A549 (cell line): Measurements from ENCODE around the gene IL1R1. TPM values are rescaled to one million over a fixed set of nuclear protein-coding genes. Genes with fewer than 3 reads are reported as not detected.

Source experiments
- ATAC-seq, 2 experiments: fragments of 200-7000 bp in 1 of 2; fragments of >200 bp in 1 of 2; cut with Nextera tagmentation in 1 of 2; cut with Tn5 transposase in 1 of 2; 3 replicates each; pipeline versions ENCODE4 v1.8.0 to v1.9.1; 2018 to 2020; ENCODE audit warnings: mild to moderate bottlenecking in 1 of 2, moderate library complexity in 1 of 2
- CTCF ChIA-PET: fragments of 300-600 bp; sonication (Branson Sonifier 250); formaldehyde crosslinking; extraction: SDS; loops from one replicate; lab custom pipeline; 2021; ENCODE audit warnings: antibody characterized with exemption, inconsistent platforms; lab: Yijun Ruan, JAX
- POLR2A ChIA-PET: fragments of 350-600 bp; formaldehyde crosslinking; extraction: SDS; loops from one replicate; lab custom pipeline; 2021; ENCODE audit warnings: antibody characterized with exemption, inconsistent platforms; lab: Yijun Ruan, JAX
- DNase-seq, 2 experiments: peaks; one replicate each; pipeline versions ENCODE4 v3.0.0 to v3.0.0-alpha.2; 2011 to 2016; ENCODE audit warnings: low read depth in 1 of 2, low spot score in 1 of 2
- FAIRE-seq: peaks from 2 replicates; lab custom pipeline; 2011; peaks lifted over from hg19 to GRCh38; lab: Jason Lieb, UNC
- H3K27ac ChIP-seq, 2 experiments: fragments of >200 bp; sonication (Bioruptor Twin); formaldehyde crosslinking; 3 replicates each; pipeline ENCODE4 v1.5.1; 2016 to 2017
- H3K4me1 ChIP-seq: fragments of >200 bp; sonication (Bioruptor Twin); formaldehyde crosslinking; 3 replicates; pipeline ENCODE4 v1.6.1; 2016
- H3K4me2 ChIP-seq: fragments of >200 bp; sonication (Bioruptor Twin); formaldehyde crosslinking; 3 replicates; pipeline ENCODE4 v1.6.1; 2016
- H3K4me3 ChIP-seq: fragments of >200 bp; sonication (Bioruptor Twin); formaldehyde crosslinking; 3 replicates; pipeline ENCODE4 v1.5.1; 2016
- H3K9me3 ChIP-seq: fragments of >200 bp; sonication (Bioruptor Twin); formaldehyde crosslinking; 3 replicates; pipeline ENCODE4 v1.6.1; 2016
- CBX8 ChIP-seq: fragments of 200-600 bp; sonication (generic); IDR thresholded peaks from 2 replicates; pipeline ENCODE4 v1.6.1; 2016
- CHD2 ChIP-seq: fragments of 150-350 bp; IDR thresholded peaks from 2 replicates; pipeline ENCODE4 v1.6.1; 2014; ENCODE audit warnings: low read length; ENCODE audit not compliant: partially characterized antibody
- EP300 ChIP-seq, 2 experiments: fragments of >200 bp; sonication (Bioruptor Twin); formaldehyde crosslinking; IDR thresholded peaks; 2 replicates in 1 of 2; 3 replicates in 1 of 2; pipeline ENCODE4 v1.6.1; 2016 to 2017
- HOXA7 ChIP-seq: fragments of 250-450 bp; sonication (Bioruptor Pico); IDR thresholded peaks from 2 replicates; pipeline ENCODE4 v1.5.0; 2020; ENCODE audit warnings: mild to moderate bottlenecking, moderate library complexity
- HOXB13 ChIP-seq: fragments of 250-450 bp; sonication (Bioruptor Pico); IDR thresholded peaks from 2 replicates; pipeline ENCODE4 v1.5.0; 2020; ENCODE audit warnings: low read depth, mild to moderate bottlenecking, moderate library complexity
- KDM1A ChIP-seq: fragments of 200-600 bp; sonication (generic); IDR thresholded peaks from 2 replicates; pipeline ENCODE4 v1.6.1; 2016; ENCODE audit warnings: low read depth, mild to moderate bottlenecking
- MAZ ChIP-seq: fragments of 150-350 bp; IDR thresholded peaks from 2 replicates; pipeline ENCODE4 v1.6.1; 2014; ENCODE audit warnings: antibody characterized with exemption, low read depth, low read length, borderline replicate concordance
- MYC ChIP-seq: IDR thresholded peaks from 2 replicates; pipeline ENCODE4 v1.6.1; 2012; ENCODE audit warnings: mild to moderate bottlenecking, inconsistent platforms, low read length, improper control_type of control experiment, borderline replicate concordance
- NFE2L2 ChIP-seq: fragments of 150-350 bp; conservative IDR thresholded peaks from 2 replicates; pipeline ENCODE4 v1.6.1; 2014; ENCODE audit warnings: low read length
- NR3C1 ChIP-seq: fragments of >200 bp; sonication (Bioruptor Twin); formaldehyde crosslinking; IDR thresholded peaks from 3 replicates; pipeline ENCODE4 v1.6.1; 2017
- POLR2AphosphoS2 ChIP-seq: conservative IDR thresholded peaks from 2 replicates; pipeline ENCODE4 v1.6.1; 2012; ENCODE audit warnings: low read length, improper control_type of control experiment, inconsistent platforms
- RAD21 ChIP-seq, 2 experiments: fragments of >200 bp in 1 of 2; sonication (Bioruptor Twin) in 1 of 2; formaldehyde crosslinking in 1 of 2; IDR thresholded peaks in 1 of 2; conservative IDR thresholded peaks in 1 of 2; 2 replicates in 1 of 2; 3 replicates in 1 of 2; pipeline ENCODE4 v1.6.1; 2012 to 2018; ENCODE audit warnings: inconsistent platforms in 1 of 2
- RNF2 ChIP-seq: fragments of 200-600 bp; sonication (generic); IDR thresholded peaks from 2 replicates; pipeline ENCODE4 v1.6.1; 2016; ENCODE audit warnings: low read depth, mild to moderate bottlenecking, antibody characterized with exemption, moderate library complexity, borderline replicate concordance
- TFCP2L1 ChIP-seq: fragments of 250-450 bp; sonication (Bioruptor Pico); IDR thresholded peaks from 2 replicates; pipeline ENCODE4 v1.5.0; 2021; ENCODE audit warnings: mild to moderate bottlenecking
- TP53 ChIP-seq: fragments of 250-450 bp; sonication (Bioruptor Pico); IDR thresholded peaks from 2 replicates; pipeline ENCODE4 v1.5.0; 2021; ENCODE audit warnings: mild to moderate bottlenecking, moderate library complexity
- ZSCAN20 ChIP-seq: fragments of 250-450 bp; sonication (Bioruptor Pico); IDR thresholded peaks from 2 replicates; pipeline ENCODE4 v1.8.0; 2022; ENCODE audit warnings: mild to moderate bottlenecking, moderate library complexity
- WGBS: methylation state at CpG from one replicate; pipeline ENCODE4 v1.1.6; 2017; ENCODE audit errors: missing lambda C conversion rate; 5-methylcytosine and 5-hydroxymethylcytosine counted together
- polyA plus RNA-seq, 4 experiments: library from polyadenylated mRNA; depleted of rRNA in 3 of 4; stranded (reverse); fragments of >200 nt; fragmentation: RNase III in 1 of 4; extraction: RNeasy Plus Mini Kit Qiagen cat#74134 plus additional on column Dnase treatment in 1 of 4; gene quantifications; 2 replicates in 3 of 4; 3 replicates in 1 of 4; pipeline ENCODE4 v1.2.3, GENCODE V29; 2011 to 2017
- TF ChIP-seq, protein P1 (sequence below): fragments of >200 bp; sonication (Bioruptor Twin); formaldehyde crosslinking; IDR thresholded peaks from 3 replicates; pipeline ENCODE4 v1.5.1; 2016
- TF ChIP-seq, protein P2 (sequence below): fragments of 450-650 bp; IDR thresholded peaks from 2 replicates; pipeline ENCODE4 v1.6.1; 2014; ENCODE audit warnings: antibody characterized with exemption
- TF ChIP-seq, protein P3 (sequence below): IDR thresholded peaks from 2 replicates; pipeline ENCODE4 v1.6.1; 2012; ENCODE audit warnings: low read depth, borderline replicate concordance

Gene IL1R1
- polyA plus RNA-seq, 2 of the 4 experiments (the other 2 are of a cell fraction), result 32.5 to 34.7 TPM

DNA sequence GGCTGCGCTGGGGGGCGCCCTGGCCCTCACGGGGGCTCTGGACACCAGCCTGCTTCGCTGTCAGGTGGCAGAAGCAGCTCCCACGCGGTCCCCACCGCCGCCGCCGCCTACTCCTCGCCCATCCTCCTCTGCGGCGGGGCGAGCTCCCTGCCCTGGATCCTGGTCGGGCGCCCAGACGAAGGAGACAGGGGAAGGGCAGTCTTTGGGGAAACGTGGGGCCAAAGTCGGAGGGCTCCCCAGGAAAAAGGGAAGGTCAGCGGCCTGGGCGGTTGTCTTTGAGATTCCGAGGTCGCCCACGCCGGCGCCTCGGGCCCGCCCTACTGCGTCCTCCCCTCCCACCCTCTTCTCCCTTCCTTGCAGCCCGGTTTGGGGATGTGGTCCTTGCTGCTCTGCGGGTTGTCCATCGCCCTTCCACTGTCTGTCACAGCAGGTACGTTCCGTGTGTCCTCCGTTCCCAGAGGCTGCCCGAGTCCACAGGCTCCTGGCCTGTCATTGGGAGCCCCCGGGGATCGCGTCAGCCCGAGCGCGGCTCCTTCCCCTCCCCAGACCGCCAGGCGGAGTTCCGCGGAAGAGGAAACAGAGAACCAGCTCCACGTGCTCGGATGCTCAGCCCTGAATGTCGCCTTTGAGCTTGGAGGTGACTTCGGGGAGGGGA, 45.1 kb downstream of the IL1R1 start:
- Histone ChIP-seq H3K4me3 (no peak overlapping the region), H3K4me1 (peaks cover 15% of the 10 kb centered on the region; the same call in 2 of the 3 replicates), H3K9me3 (no peaks in the 10 kb centered on the region), H3K4me2 (no peak overlapping the region), H3K27ac (no peak overlapping the region)
- CTCF ChIA-PET, result interaction anchor here (1.0 to 3.3 kb wide), 3 partner anchors 53 to 169 kb away, joined by 3 to 14 read pairs (median 3); partner anchors contain the start of gene IL18R1
- POLR2A ChIA-PET, result no interaction called here
- no peak for TF ChIP-seq CBX8
- TF ChIP-seq, protein P1, sequence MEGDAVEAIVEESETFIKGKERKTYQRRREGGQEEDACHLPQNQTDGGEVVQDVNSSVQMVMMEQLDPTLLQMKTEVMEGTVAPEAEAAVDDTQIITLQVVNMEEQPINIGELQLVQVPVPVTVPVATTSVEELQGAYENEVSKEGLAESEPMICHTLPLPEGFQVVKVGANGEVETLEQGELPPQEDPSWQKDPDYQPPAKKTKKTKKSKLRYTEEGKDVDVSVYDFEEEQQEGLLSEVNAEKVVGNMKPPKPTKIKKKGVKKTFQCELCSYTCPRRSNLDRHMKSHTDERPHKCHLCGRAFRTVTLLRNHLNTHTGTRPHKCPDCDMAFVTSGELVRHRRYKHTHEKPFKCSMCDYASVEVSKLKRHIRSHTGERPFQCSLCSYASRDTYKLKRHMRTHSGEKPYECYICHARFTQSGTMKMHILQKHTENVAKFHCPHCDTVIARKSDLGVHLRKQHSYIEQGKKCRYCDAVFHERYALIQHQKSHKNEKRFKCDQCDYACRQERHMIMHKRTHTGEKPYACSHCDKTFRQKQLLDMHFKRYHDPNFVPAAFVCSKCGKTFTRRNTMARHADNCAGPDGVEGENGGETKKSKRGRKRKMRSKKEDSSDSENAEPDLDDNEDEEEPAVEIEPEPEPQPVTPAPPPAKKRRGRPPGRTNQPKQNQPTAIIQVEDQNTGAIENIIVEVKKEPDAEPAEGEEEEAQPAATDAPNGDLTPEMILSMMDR, result no peak
- no peak for TF ChIP-seq MYC
- TF ChIP-seq ZSCAN20 (CRISPR knock-in tag), result no peak
- 87% methylated on average over 50 of the region's 50 CpGs for WGBS
- ATAC-seq (no peak), FAIRE-seq (no peak), DNase-seq (no peak)

DNA sequence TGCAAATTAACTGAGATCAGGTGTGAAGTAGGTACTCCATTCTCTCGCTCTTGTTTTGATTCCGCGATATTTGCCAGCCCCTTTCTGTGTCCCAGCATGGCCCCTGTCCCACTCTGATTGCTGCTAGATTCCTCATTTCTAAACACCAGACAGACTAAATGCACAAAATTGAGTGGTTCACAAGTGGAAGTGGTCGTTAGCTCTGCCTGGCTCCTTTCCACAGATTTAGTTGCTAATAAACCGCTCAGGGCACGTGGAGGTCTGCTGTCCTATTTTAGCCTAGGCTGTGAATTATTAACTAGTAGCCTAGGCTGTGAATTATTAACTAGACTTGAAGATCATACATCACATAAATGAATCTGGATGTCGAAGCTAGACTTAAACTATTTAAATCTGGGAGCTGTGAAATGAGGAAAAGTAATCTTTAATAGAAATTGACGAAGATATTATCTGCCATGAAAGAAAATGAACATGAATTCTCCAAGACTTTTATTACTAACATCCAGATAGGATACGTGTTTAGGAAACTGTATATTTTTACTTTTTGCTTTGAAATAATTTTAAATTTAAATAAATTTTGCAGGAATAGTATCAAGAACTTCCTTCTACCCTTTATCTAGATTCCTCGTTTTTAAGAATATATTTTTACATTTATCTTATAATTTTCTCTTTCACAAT, 48.0 kb downstream of the IL1R1 start:
- TF ChIP-seq, protein P2, sequence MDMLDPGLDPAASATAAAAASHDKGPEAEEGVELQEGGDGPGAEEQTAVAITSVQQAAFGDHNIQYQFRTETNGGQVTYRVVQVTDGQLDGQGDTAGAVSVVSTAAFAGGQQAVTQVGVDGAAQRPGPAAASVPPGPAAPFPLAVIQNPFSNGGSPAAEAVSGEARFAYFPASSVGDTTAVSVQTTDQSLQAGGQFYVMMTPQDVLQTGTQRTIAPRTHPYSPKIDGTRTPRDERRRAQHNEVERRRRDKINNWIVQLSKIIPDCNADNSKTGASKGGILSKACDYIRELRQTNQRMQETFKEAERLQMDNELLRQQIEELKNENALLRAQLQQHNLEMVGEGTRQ, result no peak; the same call in 1 of the 2 replicates
- no peaks in the 10 kb centered on the region for H3K9me3 ChIP-seq
- no peak for ATAC-seq
- POLR2A ChIA-PET, result no interaction called here
- FAIRE-seq, result no peak
- H3K4me1 ChIP-seq, result peaks cover 15% of the 10 kb centered on the region; the same call in 2 of the 3 replicates
- 62% methylated on average over 10 of the region's 10 CpGs for WGBS
- H3K27ac ChIP-seq, result peak overlapping the region; percentile 42 to 58; a peak in 2 of 6 replicates
- H3K4me2 ChIP-seq, result peak overlapping the region; percentile 48
- DNase-seq, result peak in 1 of 2 experiments; percentile 27
- no peak overlapping the region for H3K4me3 ChIP-seq
- CTCF ChIA-PET, result no interaction called here

DNA sequence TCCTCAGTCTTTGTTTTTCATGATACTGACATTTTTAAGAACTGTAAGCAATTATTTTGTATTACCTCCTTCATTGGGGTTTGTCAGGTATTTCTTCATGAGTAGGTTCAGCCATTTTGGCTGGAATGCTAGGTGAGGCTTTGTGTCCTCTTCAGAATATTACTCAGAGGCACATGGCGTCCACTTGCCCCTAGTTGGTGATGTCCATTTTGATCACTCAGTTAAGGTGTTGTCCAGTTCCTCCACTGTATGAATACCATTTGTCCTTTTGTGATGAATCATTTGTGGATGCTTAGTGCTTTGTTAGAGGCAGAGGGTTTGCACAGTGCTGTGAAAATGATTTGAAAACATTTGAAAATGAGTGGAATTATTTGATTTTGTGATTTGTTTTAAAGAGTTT, 49.0 kb downstream of the IL1R1 start:
- ChIA-PET POLR2A (no interaction called here), CTCF (interaction anchor here (0.9 kb wide), 1 partner anchor 49 kb away, joined by 5 read pairs; no protein-coding TSS in a partner anchor)
- no peak for TF ChIP-seq HOXB13 (CRISPR knock-in tag)
- TF ChIP-seq, protein P3, sequence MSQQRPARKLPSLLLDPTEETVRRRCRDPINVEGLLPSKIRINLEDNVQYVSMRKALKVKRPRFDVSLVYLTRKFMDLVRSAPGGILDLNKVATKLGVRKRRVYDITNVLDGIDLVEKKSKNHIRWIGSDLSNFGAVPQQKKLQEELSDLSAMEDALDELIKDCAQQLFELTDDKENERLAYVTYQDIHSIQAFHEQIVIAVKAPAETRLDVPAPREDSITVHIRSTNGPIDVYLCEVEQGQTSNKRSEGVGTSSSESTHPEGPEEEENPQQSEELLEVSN, result no peak
- no peak for TF ChIP-seq TFCP2L1 (CRISPR knock-in tag)
- no peak for TF ChIP-seq HOXA7 (CRISPR knock-in tag)
- no peak for TF ChIP-seq RNF2
- no peak for TF ChIP-seq EP300 (IDR thresholded peaks at IDR 0.05)
- no peak for TF ChIP-seq RAD21 (conservative IDR thresholded peaks at IDR 0.05 in 1 of 2, IDR thresholded peaks at IDR 0.05 in 1 of 2)
- TF ChIP-seq NR3C1, result no peak
- no peak for TF ChIP-seq CHD2
- no peak for TF ChIP-seq KDM1A
- no peak for TF ChIP-seq TP53 (CRISPR knock-in tag)
- TF ChIP-seq NFE2L2, result no peak
- TF ChIP-seq POLR2AphosphoS2, result no peak
- TF ChIP-seq MAZ, result no peak
- Histone ChIP-seq H3K4me3 (no peak overlapping the region), H3K9me3 (no peaks in the 10 kb centered on the region), H3K4me2 (no peak overlapping the region), H3K27ac (no peak overlapping the region), H3K4me1 (peaks cover 15% of the 10 kb centered on the region; the same call in 2 of the 3 replicates)
- DNase-seq (no peak), FAIRE-seq (no peak), ATAC-seq (no peak)
- WGBS, result 89% methylated on average over 1 of the region's 1 CpG
